IMR-90 (cell line): ENCODE results near the gene MCF2L. TPM values are rescaled to one million over a fixed set of nuclear protein-coding genes. Genes with fewer than 3 reads are reported as not detected.

ENCODE experiments used
- ATAC-seq: fragments of 200-7000 bp; cut with Tn5 transposase; 2 replicates; pipeline ENCODE4 v1.9.1; 2020; ENCODE audit warnings: low read depth, mild to moderate bottlenecking, moderate library complexity
- BruUV-seq: library from RNA; stranded (reverse); fragments of 400-500 nt; replicated peaks from 2 replicates; lab custom pipeline; 2021; lab: Mats Ljungman, UMichigan
- CTCF ChIA-PET: fragments of 300-600 bp; formaldehyde crosslinking; extraction: SDS; loops from one replicate; lab custom pipeline; 2021; ENCODE audit warnings: antibody characterized with exemption; lab: Yijun Ruan, JAX
- POLR2A ChIA-PET: fragments of 300-600 bp; sonication (Branson Sonifier 250); formaldehyde crosslinking; loops from one replicate; lab custom pipeline; 2022; ENCODE audit warnings: antibody characterized with exemption; ENCODE audit not compliant: unreplicated experiment; lab: Charles Lee
- DNase-seq: peaks from one replicate; pipeline ENCODE4 v3.0.0; 2013
- H2AFZ ChIP-seq: replicated peaks from 2 replicates; pipeline ENCODE3; 2013; ENCODE audit warnings: low read length, mild to moderate bottlenecking; ENCODE audit not compliant: poor library complexity
- H2AK5ac ChIP-seq: 2 replicates; pipeline ENCODE4 v1.6.1; 2013; ENCODE audit warnings: low read depth, low read length, inconsistent platforms
- H2AK9ac ChIP-seq: replicated peaks from 2 replicates; pipeline ENCODE3; 2013; ENCODE audit warnings: mild to moderate bottlenecking, low read depth, low read length, moderate library complexity; ENCODE audit not compliant: poor library complexity
- H2BK120ac ChIP-seq: 2 replicates; pipeline ENCODE4 v1.6.1; 2013; ENCODE audit warnings: low read depth, low read length, inconsistent platforms
- H2BK15ac ChIP-seq: 3 replicates; pipeline ENCODE4 v1.6.1; 2013; ENCODE audit warnings: low read depth, low read length, inconsistent platforms
- H2BK20ac ChIP-seq: 2 replicates; pipeline ENCODE4 v1.6.1; 2013; ENCODE audit warnings: low read depth, mild to moderate bottlenecking, inconsistent platforms, low read length, moderate library complexity
- H2BK5ac ChIP-seq: 2 replicates; pipeline ENCODE4 v1.6.1; 2013; ENCODE audit warnings: mild to moderate bottlenecking, low read depth, low read length, inconsistent platforms; ENCODE audit not compliant: poor library complexity, severe bottlenecking
- H3K14ac ChIP-seq: replicated peaks from 2 replicates; pipeline ENCODE4 v1.6.1; 2013; ENCODE audit warnings: low read depth, low read length, inconsistent platforms
- H3K18ac ChIP-seq: 2 replicates; pipeline ENCODE4 v1.6.1; 2013; ENCODE audit warnings: low read depth, low read length, control low read depth
- H3K23ac ChIP-seq: 2 replicates; pipeline ENCODE4 v1.6.1; 2013; ENCODE audit warnings: low read depth, low read length, inconsistent platforms
- H3K27ac ChIP-seq: 2 replicates; pipeline ENCODE4 v1.5.1; 2013; ENCODE audit warnings: mild to moderate bottlenecking, control low read depth, low read length; ENCODE audit not compliant: insufficient read depth
- H3K27me3 ChIP-seq: 2 replicates; pipeline ENCODE4 v1.6.1; 2013; ENCODE audit warnings: low read length; ENCODE audit not compliant: control insufficient read depth, insufficient read depth
- H3K36me3 ChIP-seq: 2 replicates; pipeline ENCODE4 v1.6.1; 2013; ENCODE audit warnings: low read length, mixed read lengths; ENCODE audit not compliant: control insufficient read depth, insufficient read depth
- H3K4ac ChIP-seq: 2 replicates; pipeline ENCODE4 v1.6.1; 2013; ENCODE audit warnings: low read depth, low read length, inconsistent platforms
- H3K4me1 ChIP-seq: 2 replicates; pipeline ENCODE4 v1.6.1; 2013; ENCODE audit warnings: low read length, mixed read lengths; ENCODE audit not compliant: control insufficient read depth, insufficient read depth
- H3K4me2 ChIP-seq: 2 replicates; pipeline ENCODE4 v1.6.1; 2013; ENCODE audit warnings: low read depth, mild to moderate bottlenecking, control low read depth, low read length, moderate library complexity
- H3K4me3 ChIP-seq: 2 replicates; pipeline ENCODE4 v1.5.1; 2013; ENCODE audit warnings: low read depth, mild to moderate bottlenecking, control low read depth, low read length, moderate library complexity; ENCODE audit not compliant: insufficient read depth
- H3K56ac ChIP-seq: 2 replicates; pipeline ENCODE4 v1.6.1; 2013; ENCODE audit warnings: low read length, inconsistent platforms; ENCODE audit not compliant: insufficient read depth; ENCODE audit errors: extremely low read depth
- H3K79me1 ChIP-seq, 2 experiments: 2 replicates each; pipeline ENCODE4 v1.6.1; 2013; ENCODE audit warnings: low read length in 2 of 2, inconsistent platforms in 1 of 2, low read depth in 1 of 2
- H3K9ac ChIP-seq: 2 replicates; pipeline ENCODE4 v1.6.1; 2013; ENCODE audit warnings: low read depth, low read length, control low read depth
- H3K9me1 ChIP-seq: 2 replicates; pipeline ENCODE4 v1.6.1; 2013; ENCODE audit warnings: low read length, inconsistent platforms; ENCODE audit not compliant: insufficient read depth
- H3K9me3 ChIP-seq: 2 replicates; pipeline ENCODE4 v1.6.1; 2013; ENCODE audit warnings: low read length; ENCODE audit not compliant: control insufficient read depth, insufficient read depth
- H4K20me1 ChIP-seq: 2 replicates; pipeline ENCODE4 v1.6.1; 2013; ENCODE audit warnings: low read length, inconsistent platforms; ENCODE audit not compliant: insufficient read depth
- H4K5ac ChIP-seq: 2 replicates; pipeline ENCODE4 v1.6.1; 2013; ENCODE audit warnings: mild to moderate bottlenecking, low read depth, low read length, control low read depth
- H4K8ac ChIP-seq, 2 experiments: 2 replicates each; pipeline ENCODE4 v1.6.1; 2013; ENCODE audit warnings: low read depth in 2 of 2, low read length in 2 of 2, control low read depth in 1 of 2, inconsistent platforms in 1 of 2
- H4K91ac ChIP-seq: 2 replicates; pipeline ENCODE4 v1.6.1; 2013; ENCODE audit warnings: low read depth, low read length, inconsistent platforms; ENCODE audit not compliant: insufficient read depth
- BHLHE40 ChIP-seq: fragments of 150-350 bp; IDR thresholded peaks from 2 replicates; pipeline ENCODE4 v1.6.1; 2016; ENCODE audit warnings: mild to moderate bottlenecking, low read depth, low read length
- CEBPB ChIP-seq: IDR thresholded peaks from 2 replicates; pipeline ENCODE4 v1.6.1; 2012; ENCODE audit warnings: low read depth, low read length, improper control_type of control experiment
- CHD1 ChIP-seq: IDR thresholded peaks from 2 replicates; pipeline ENCODE4 v1.6.1; 2012; ENCODE audit warnings: low read depth, low read length, improper control_type of control experiment
- FOS ChIP-seq: fragments of 150-350 bp; IDR thresholded peaks from 2 replicates; pipeline ENCODE4 v1.6.1; 2016; ENCODE audit warnings: low read depth, low read length
- MAFK ChIP-seq: IDR thresholded peaks from 2 replicates; pipeline ENCODE4 v1.6.1; 2012; ENCODE audit warnings: low read depth, low read length, improper control_type of control experiment
- MAZ ChIP-seq: IDR thresholded peaks from 2 replicates; pipeline ENCODE4 v1.6.1; 2012; ENCODE audit warnings: low read depth, mild to moderate bottlenecking, low read length, improper control_type of control experiment, moderate library complexity, borderline replicate concordance
- MXI1 ChIP-seq: IDR thresholded peaks from 2 replicates; pipeline ENCODE4 v1.6.1; 2012; ENCODE audit warnings: low read depth, mild to moderate bottlenecking, low read length, moderate library complexity, borderline replicate concordance
- NFE2L2 ChIP-seq: fragments of 150-350 bp; IDR thresholded peaks from 2 replicates; pipeline ENCODE4 v1.6.1; 2016; ENCODE audit warnings: low read depth, mild to moderate bottlenecking, low read length
- POLR2A ChIP-seq: IDR thresholded peaks from 2 replicates; pipeline ENCODE4 v1.6.1; 2012; ENCODE audit warnings: mild to moderate bottlenecking, low read depth, low read length
- RAD21 ChIP-seq: IDR thresholded peaks from 2 replicates; pipeline ENCODE4 v1.6.1; 2012; ENCODE audit warnings: low read length, improper control_type of control experiment
- RCOR1 ChIP-seq: IDR thresholded peaks from 2 replicates; pipeline ENCODE4 v1.6.1; 2012; ENCODE audit warnings: mild to moderate bottlenecking, low read length, improper control_type of control experiment; ENCODE audit not compliant: insufficient replicate concordance
- RFX5 ChIP-seq: IDR thresholded peaks from 2 replicates; pipeline ENCODE4 v1.8.0; 2012; ENCODE audit warnings: low read depth, mild to moderate bottlenecking, low read length, moderate library complexity
- SMC3 ChIP-seq: fragments of 150-350 bp; IDR thresholded peaks from 2 replicates; pipeline ENCODE4 v1.6.1; 2016; ENCODE audit warnings: low read depth, mild to moderate bottlenecking, antibody characterized with exemption, low read length, moderate library complexity
- WGBS, 2 experiments: methylation state at CpG; one replicate each; pipeline versions ENCODE4 v1.1.5 to v1.1.7; 2013; ENCODE audit warnings: missing lambda C conversion rate in 2 of 2; ENCODE audit not compliant: insufficient read length in 1 of 2; ENCODE audit errors: extremely low coverage in 2 of 2; 5-methylcytosine and 5-hydroxymethylcytosine counted together
- dilution Hi-C: fragments of 300-500 bp; cut with HindIII; formaldehyde crosslinking; loops from one replicate; pipeline ENCODE4 v1.14.3; 2018; ENCODE audit warnings: low sequenced_read_pairs; ENCODE audit not compliant: unreplicated experiment
- in situ Hi-C: fragments of 300-500 bp; cut with MboI; formaldehyde crosslinking; loops from 3 replicates; pipeline ENCODE4 v1.14.3; 2019; ENCODE audit warnings: low sequenced_read_pairs, inconsistent platforms, mixed read lengths
- intact Hi-C: fragments of 100-400 bp; cut with micrococcal nuclease; formaldehyde crosslinking; loops from 2 replicates; pipeline ENCODE4 v1.10.0; 2022
- polyA plus RNA-seq, 3 experiments: library from polyadenylated mRNA; depleted of rRNA; stranded (reverse); fragments of >200 nt; gene quantifications; 2 replicates each; pipeline ENCODE4 v1.2.3, GENCODE V29; 2012; ENCODE audit warnings: low replicate concordance in 1 of 3
- total RNA-seq: library from RNA; depleted of rRNA; stranded (reverse); fragments of >200 nt; gene quantifications from 2 replicates; pipeline ENCODE4 v1.2.3, GENCODE V29; 2012
- TF ChIP-seq, protein P1 (sequence below): fragments of 150-350 bp; IDR thresholded peaks from 2 replicates; pipeline ENCODE4 v1.6.1; 2017; ENCODE audit warnings: mild to moderate bottlenecking, antibody characterized with exemption, low read length, low read depth
- TF ChIP-seq, protein P2 (sequence below): fragments of 150-350 bp; IDR thresholded peaks from 2 replicates; pipeline ENCODE4 v1.6.1; 2016; ENCODE audit warnings: low read depth, mild to moderate bottlenecking, low read length, moderate library complexity, borderline replicate concordance
- TF ChIP-seq, protein P3 (sequence below): conservative IDR thresholded peaks from 2 replicates; pipeline ENCODE4 v1.5.1; 2012; ENCODE audit warnings: mild to moderate bottlenecking, low read depth, low read length, improper control_type of control experiment

MCF2L gene
- total and polyA plus RNA-seq, 2 of the 4 experiments (the other 2 are of a cell fraction): 0.18 TPM; not detected in 1

DNA sequence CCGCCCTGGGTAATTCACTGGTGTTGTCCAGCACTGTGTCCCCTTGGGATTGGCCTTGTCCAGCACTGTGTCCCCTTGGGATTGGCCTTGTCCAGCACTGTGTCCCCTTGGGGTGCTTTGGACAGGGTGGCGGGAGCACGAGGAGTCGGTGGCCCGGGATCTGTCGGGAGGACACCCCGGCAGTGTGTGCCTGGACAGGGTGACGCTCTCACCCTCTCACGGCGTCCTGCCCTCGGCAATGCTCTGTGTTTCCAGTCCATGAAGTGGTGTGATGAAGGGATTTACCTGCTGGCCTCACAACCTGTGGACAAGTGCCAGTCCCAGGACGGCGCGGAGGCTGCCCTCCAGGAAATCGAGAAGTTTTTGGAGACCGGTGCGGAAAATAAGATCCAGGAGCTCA lies 106.7 kb downstream of the MCF2L start:
- H3K4ac ChIP-seq: no peak overlapping the region
- ATAC-seq (no peak), DNase-seq (no peak)
- BruUV-seq: no TSS peak
- CTCF ChIA-PET: no interaction called here
- H4K91ac ChIP-seq: no peak overlapping the region
- H2BK20ac ChIP-seq: no peak overlapping the region
- intact Hi-C loops (no loop called here), in situ Hi-C loops (no loop called here), dilution Hi-C loops (no loop called here)
- H2BK5ac ChIP-seq: no peak overlapping the region
- H4K5ac ChIP-seq: no peak overlapping the region
- no peaks in the 10 kb centered on the region for H3K79me1 ChIP-seq
- H3K4me1 ChIP-seq: no peaks in the 10 kb centered on the region; the same call in 1 of the 2 replicates
- no peak overlapping the region for H3K4me2 ChIP-seq
- H2AK9ac ChIP-seq: no peak overlapping the region
- H4K8ac ChIP-seq: no peak overlapping the region
- no peak overlapping the region for H3K4me3 ChIP-seq
- H3K23ac ChIP-seq: no peak overlapping the region
- no peak overlapping the region for H3K27ac ChIP-seq
- H3K9me1 ChIP-seq: no peaks in the 10 kb centered on the region
- H3K9ac ChIP-seq: no peak overlapping the region
- H2BK15ac ChIP-seq: no peak overlapping the region
- no peak overlapping the region for H3K18ac ChIP-seq
- no peak overlapping the region for H2BK120ac ChIP-seq
- no peak overlapping the region for H2AK5ac ChIP-seq
- no peaks in the 10 kb centered on the region for H4K20me1 ChIP-seq
- no peaks in the 10 kb centered on the region for H3K9me3 ChIP-seq
- no peaks in the 10 kb centered on the region for H3K36me3 ChIP-seq
- POLR2A ChIA-PET: no interaction called here
- H2AFZ ChIP-seq: peak overlapping the region; percentile 14
- no peak for TF ChIP-seq SMC3
- TF ChIP-seq, protein P1, sequence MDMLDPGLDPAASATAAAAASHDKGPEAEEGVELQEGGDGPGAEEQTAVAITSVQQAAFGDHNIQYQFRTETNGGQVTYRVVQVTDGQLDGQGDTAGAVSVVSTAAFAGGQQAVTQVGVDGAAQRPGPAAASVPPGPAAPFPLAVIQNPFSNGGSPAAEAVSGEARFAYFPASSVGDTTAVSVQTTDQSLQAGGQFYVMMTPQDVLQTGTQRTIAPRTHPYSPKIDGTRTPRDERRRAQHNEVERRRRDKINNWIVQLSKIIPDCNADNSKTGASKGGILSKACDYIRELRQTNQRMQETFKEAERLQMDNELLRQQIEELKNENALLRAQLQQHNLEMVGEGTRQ: no peak
- no peak for TF ChIP-seq RAD21
- no peak for TF ChIP-seq CHD1
- TF ChIP-seq FOS: no peak
- TF ChIP-seq, protein P2, sequence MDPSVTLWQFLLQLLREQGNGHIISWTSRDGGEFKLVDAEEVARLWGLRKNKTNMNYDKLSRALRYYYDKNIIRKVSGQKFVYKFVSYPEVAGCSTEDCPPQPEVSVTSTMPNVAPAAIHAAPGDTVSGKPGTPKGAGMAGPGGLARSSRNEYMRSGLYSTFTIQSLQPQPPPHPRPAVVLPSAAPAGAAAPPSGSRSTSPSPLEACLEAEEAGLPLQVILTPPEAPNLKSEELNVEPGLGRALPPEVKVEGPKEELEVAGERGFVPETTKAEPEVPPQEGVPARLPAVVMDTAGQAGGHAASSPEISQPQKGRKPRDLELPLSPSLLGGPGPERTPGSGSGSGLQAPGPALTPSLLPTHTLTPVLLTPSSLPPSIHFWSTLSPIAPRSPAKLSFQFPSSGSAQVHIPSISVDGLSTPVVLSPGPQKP: no peak
- no peak for TF ChIP-seq MXI1
- no peak for TF ChIP-seq RCOR1
- TF ChIP-seq MAZ: no peak
- no peak for TF ChIP-seq MAFK
- TF ChIP-seq, protein P3, sequence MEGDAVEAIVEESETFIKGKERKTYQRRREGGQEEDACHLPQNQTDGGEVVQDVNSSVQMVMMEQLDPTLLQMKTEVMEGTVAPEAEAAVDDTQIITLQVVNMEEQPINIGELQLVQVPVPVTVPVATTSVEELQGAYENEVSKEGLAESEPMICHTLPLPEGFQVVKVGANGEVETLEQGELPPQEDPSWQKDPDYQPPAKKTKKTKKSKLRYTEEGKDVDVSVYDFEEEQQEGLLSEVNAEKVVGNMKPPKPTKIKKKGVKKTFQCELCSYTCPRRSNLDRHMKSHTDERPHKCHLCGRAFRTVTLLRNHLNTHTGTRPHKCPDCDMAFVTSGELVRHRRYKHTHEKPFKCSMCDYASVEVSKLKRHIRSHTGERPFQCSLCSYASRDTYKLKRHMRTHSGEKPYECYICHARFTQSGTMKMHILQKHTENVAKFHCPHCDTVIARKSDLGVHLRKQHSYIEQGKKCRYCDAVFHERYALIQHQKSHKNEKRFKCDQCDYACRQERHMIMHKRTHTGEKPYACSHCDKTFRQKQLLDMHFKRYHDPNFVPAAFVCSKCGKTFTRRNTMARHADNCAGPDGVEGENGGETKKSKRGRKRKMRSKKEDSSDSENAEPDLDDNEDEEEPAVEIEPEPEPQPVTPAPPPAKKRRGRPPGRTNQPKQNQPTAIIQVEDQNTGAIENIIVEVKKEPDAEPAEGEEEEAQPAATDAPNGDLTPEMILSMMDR: no peak
- no peak for TF ChIP-seq POLR2A
- TF ChIP-seq CEBPB: no peak
- no peak for TF ChIP-seq RFX5
- TF ChIP-seq BHLHE40: no peak
- TF ChIP-seq NFE2L2: no peak
- H3K14ac ChIP-seq: no peak overlapping the region
- H3K56ac ChIP-seq: no peak overlapping the region
- 93% methylated on average over 9 of the region's 17 CpGs; no CpG with 5 or more reads in 1 of the 2 experiments for WGBS, 2 experiments
- H3K27me3 ChIP-seq: peaks cover 22% of the 10 kb centered on the region
